ENCODE results near the gene MYOC.

The MYOC gene

GRCh38 chr1:171674431-171675405 is 22.2 kb upstream of the MYOC start:
- DNase-seq (ENCODE audit: low read depth), result no peak
- TF ChIP-seq CTCF (conservative IDR thresholded peaks at IDR 0.05; ENCODE audit: control insufficient read depth, insufficient read depth, low read depth, low read length), result no peak
- no peak overlapping the region for H3K4me3 ChIP-seq (ENCODE audit: control insufficient read depth, low read depth, low read length)

GRCh38 chr1:171670739-171671138 is 18.3 kb upstream of the MYOC start:
- no peak for TF ChIP-seq CTCF (conservative IDR thresholded peaks at IDR 0.05; ENCODE audit: control insufficient read depth, insufficient read depth, low read depth, low read length)
- H3K4me3 ChIP-seq (ENCODE audit: control insufficient read depth, low read depth, low read length), result no peak overlapping the region
- no peak for DNase-seq (ENCODE audit: low read depth)

GRCh38 chr1:171668372-171668771 is 15.9 kb upstream of the MYOC start:
- DNase-seq (ENCODE audit: low read depth), result no peak
- H3K4me3 ChIP-seq (ENCODE audit: control insufficient read depth, low read depth, low read length), result no peak overlapping the region
- no peak for TF ChIP-seq CTCF (conservative IDR thresholded peaks at IDR 0.05; ENCODE audit: control insufficient read depth, insufficient read depth, low read depth, low read length)

- H3K4me3 ChIP-seq (ENCODE audit: control insufficient read depth, low read depth, low read length), result no peak overlapping the region
- no peak for DNase-seq (ENCODE audit: low read depth)
- no peak for TF ChIP-seq CTCF (conservative IDR thresholded peaks at IDR 0.05; ENCODE audit: control insufficient read depth, insufficient read depth, low read depth, low read length)
Observed at GRCh38 chr1:171666114-171666769, 13.8 kb upstream of the MYOC start.

- no peak overlapping the region for H3K4me3 ChIP-seq (ENCODE audit: control insufficient read depth, low read depth, low read length)
- no peak for TF ChIP-seq CTCF (conservative IDR thresholded peaks at IDR 0.05; ENCODE audit: control insufficient read depth, insufficient read depth, low read depth, low read length)
- DNase-seq (ENCODE audit: low read depth), result peak; percentile 14
Observed at GRCh38 chr1:171664976-171665375, 12.5 kb upstream of the MYOC start.

GRCh38 chr1:171663854-171664575 is 11.5 kb upstream of the MYOC start:
- no peak overlapping the region for H3K4me3 ChIP-seq (ENCODE audit: control insufficient read depth, low read depth, low read length)
- peak; percentile 14 for DNase-seq (ENCODE audit: low read depth)
- no peak for TF ChIP-seq CTCF (conservative IDR thresholded peaks at IDR 0.05; ENCODE audit: control insufficient read depth, insufficient read depth, low read depth, low read length)

All from fibroblast of mammary gland (primary cell).